Common myeloid progenitor, CD34-positive (primary cell): Measurements from ENCODE around the gene GPRIN2.
"Not testable (repeated sequence)": the region's sequence is repeated elsewhere in the genome, so short reads cannot be mapped to it uniquely, and the experiment has no call there.

Source experiments
- CTCF ChIA-PET: fragments of 350-600 bp; sonication (Branson Sonifier 250); formaldehyde crosslinking; loops from one replicate; lab custom pipeline; 2021; ENCODE audit warnings: antibody characterized with exemption; lab: Charles Lee
- POLR2A ChIA-PET: fragments of 350-600 bp; sonication (Branson Sonifier 250); formaldehyde crosslinking; loops from one replicate; lab custom pipeline; 2021; ENCODE audit warnings: antibody characterized with exemption; lab: Charles Lee
- DNase-seq, 3 donors: peaks; one replicate each; pipeline versions ENCODE4 v3.0.0 to v3.0.0-alpha.2; 2013
- H3K27ac ChIP-seq, 2 experiments: 1 replicate in 1 of 2; 2 replicates in 1 of 2; pipeline ENCODE4 v1.7.0; 2013; ENCODE audit warnings: inconsistent platforms in 2 of 2, low read length in 2 of 2, mild to moderate bottlenecking in 2 of 2, low read depth in 1 of 2, moderate library complexity in 1 of 2; ENCODE audit not compliant: severe bottlenecking in 2 of 2, insufficient read depth in 1 of 2, poor library complexity in 1 of 2
- H3K27me3 ChIP-seq, 5 experiments: replicated peaks in 2 of 5; 1 replicate in 3 of 5; 2 replicates in 2 of 5; pipeline versions ENCODE4 v1.6.1 to v1.7.0; 2013; ENCODE audit warnings: low read length in 4 of 5, mild to moderate bottlenecking in 2 of 5, moderate library complexity in 2 of 5, inconsistent platforms in 1 of 5; ENCODE audit not compliant: insufficient read depth in 5 of 5, control insufficient read depth in 4 of 5
- H3K36me3 ChIP-seq, 4 experiments: 1 replicate in 2 of 4; 2 replicates in 2 of 4; pipeline versions ENCODE4 v1.6.1 to v1.7.0; 2013; ENCODE audit warnings: low read length in 3 of 4, control low read depth in 1 of 4, mild to moderate bottlenecking in 1 of 4; ENCODE audit not compliant: control insufficient read depth in 4 of 4, insufficient read depth in 4 of 4
- H3K4me1 ChIP-seq, 4 experiments: 1 replicate in 3 of 4; 2 replicates in 1 of 4; pipeline versions ENCODE4 v1.6.1 to v1.7.1; 2013; ENCODE audit warnings: low read length in 3 of 4, mild to moderate bottlenecking in 3 of 4, control low read depth in 1 of 4, inconsistent platforms in 1 of 4, moderate library complexity in 1 of 4; ENCODE audit not compliant: control insufficient read depth in 4 of 4, insufficient read depth in 4 of 4; ENCODE audit errors: control extremely low read depth in 1 of 4
- H3K4me3 ChIP-seq, 7 experiments: 1 replicate in 4 of 7; 2 replicates in 3 of 7; pipeline versions ENCODE4 v1.5.1 to v1.7.0; 2013; ENCODE audit warnings: mild to moderate bottlenecking in 7 of 7, low read length in 6 of 7, moderate library complexity in 6 of 7, inconsistent platforms in 2 of 7, low read depth in 2 of 7, control low read depth in 1 of 7; ENCODE audit not compliant: insufficient read depth in 4 of 7, control insufficient read depth in 1 of 7; ENCODE audit errors: extremely low read depth in 1 of 7
- H3K9me3 ChIP-seq, 5 experiments: 1 replicate in 4 of 5; 2 replicates in 1 of 5; pipeline versions ENCODE4 v1.6.1 to v1.7.1; 2013; ENCODE audit warnings: low read length in 4 of 5, mild to moderate bottlenecking in 2 of 5, inconsistent platforms in 1 of 5, low read depth in 1 of 5, moderate library complexity in 1 of 5; ENCODE audit not compliant: control insufficient read depth in 4 of 5, insufficient read depth in 2 of 5; ENCODE audit errors: control extremely low read depth in 1 of 5
- WGBS: methylation state at CpG from one replicate; pipeline ENCODE4 v1.1.5; 2013; ENCODE audit not compliant: insufficient coverage; 5-methylcytosine and 5-hydroxymethylcytosine counted together

The GPRIN2 gene

GRCh38 chr10:46589589-46589988, 33.1 kb upstream of the GPRIN2 start:
- CTCF ChIA-PET, POLR2A ChIA-PET, H3K36me3 ChIP-seq, H3K27me3 ChIP-seq, H3K4me1 ChIP-seq, H3K9me3 ChIP-seq, H3K4me3 ChIP-seq, H3K27ac ChIP-seq, DNase-seq: not testable (repeated sequence)
- no CpG with 5 or more reads among the region's 3 CpGs for WGBS

- H3K4me1 ChIP-seq, H3K9me3 ChIP-seq, H3K4me3 ChIP-seq, CTCF ChIA-PET, DNase-seq, POLR2A ChIA-PET, H3K27me3 ChIP-seq, H3K36me3 ChIP-seq, H3K27ac ChIP-seq: not testable (repeated sequence)
- no CpG with 5 or more reads among the region's 3 CpGs for WGBS
Observed at GRCh38 chr10:46588221-46588620, 31.8 kb upstream of the GPRIN2 start.

GRCh38 chr10:46587546-46587945, 31.1 kb upstream of the GPRIN2 start:
- WGBS, result no CpG with 5 or more reads among the region's 24 CpGs
- CTCF ChIA-PET, H3K4me1 ChIP-seq, DNase-seq, H3K27me3 ChIP-seq, H3K36me3 ChIP-seq, H3K9me3 ChIP-seq, POLR2A ChIA-PET, H3K4me3 ChIP-seq, H3K27ac ChIP-seq: not testable (repeated sequence)

GRCh38 chr10:46585246-46585645, 28.8 kb upstream of the GPRIN2 start:
- CTCF ChIA-PET, H3K4me3 ChIP-seq, DNase-seq, H3K27me3 ChIP-seq, H3K36me3 ChIP-seq, H3K4me1 ChIP-seq, POLR2A ChIA-PET, H3K9me3 ChIP-seq, H3K27ac ChIP-seq: not testable (repeated sequence)
- no CpG with 5 or more reads among the region's 13 CpGs for WGBS

- DNase-seq, H3K9me3 ChIP-seq, H3K36me3 ChIP-seq, H3K27me3 ChIP-seq, H3K27ac ChIP-seq, H3K4me3 ChIP-seq, CTCF ChIA-PET, POLR2A ChIA-PET, H3K4me1 ChIP-seq: not testable (repeated sequence)
- WGBS, result 100% methylated on average over 3 of the region's 11 CpGs
Observed at GRCh38 chr10:46584196-46584595, 27.7 kb upstream of the GPRIN2 start.

GRCh38 chr10:46582568-46582967, 26.1 kb upstream of the GPRIN2 start:
- H3K36me3 ChIP-seq, H3K27ac ChIP-seq, CTCF ChIA-PET, H3K27me3 ChIP-seq, DNase-seq, H3K4me3 ChIP-seq, POLR2A ChIA-PET, H3K4me1 ChIP-seq, H3K9me3 ChIP-seq: not testable (repeated sequence)
- WGBS, result no CpG with 5 or more reads among the region's 11 CpGs

- DNase-seq, H3K27me3 ChIP-seq, POLR2A ChIA-PET, CTCF ChIA-PET, H3K36me3 ChIP-seq, H3K27ac ChIP-seq, H3K4me1 ChIP-seq, H3K4me3 ChIP-seq, H3K9me3 ChIP-seq: not testable (repeated sequence)
- whole genome bisulfite sequencing, result no CpG with 5 or more reads among the region's 12 CpGs
Observed at GRCh38 chr10:46581997-46582396, 25.5 kb upstream of the GPRIN2 start.
